PC-3 (cell line): ENCODE measurements around the gene MOB2. TPM values are rescaled to one million over a fixed set of nuclear protein-coding genes. Genes with fewer than 3 reads are reported as not detected.

ENCODE experiments used
- ATAC-seq: fragments of 200-7000 bp; cut with Tn5 transposase; 2 replicates; pipeline ENCODE4 v1.9.1; 2020; ENCODE audit warnings: mild to moderate bottlenecking, moderate library complexity
- BruUV-seq: library from RNA; stranded (reverse); fragments of 400-500 nt; replicated peaks from 2 replicates; lab custom pipeline; 2021; lab: Mats Ljungman, UMichigan
- CTCF ChIA-PET: fragments of 300-600 bp; sonication (Branson Sonifier 250); formaldehyde crosslinking; loops from one replicate; lab custom pipeline; 2022; ENCODE audit warnings: antibody characterized with exemption; lab: Charles Lee
- POLR2A ChIA-PET: fragments of 300-600 bp; sonication (Branson Sonifier 250); formaldehyde crosslinking; loops from one replicate; lab custom pipeline; 2022; ENCODE audit warnings: antibody characterized with exemption; ENCODE audit not compliant: unreplicated experiment; lab: Charles Lee
- DNase-seq: peaks from one replicate; pipeline ENCODE4 v3.0.0-alpha.2; 2015
- H2AFZ ChIP-seq: fragments of 300-600 bp; sonication (generic); 2 replicates; pipeline ENCODE4 v1.6.0; 2016; ENCODE audit warnings: antibody characterized with exemption, low read length
- H3F3A ChIP-seq: fragments of 300-600 bp; sonication (generic); one replicate; pipeline ENCODE4 v1.6.0; 2017; ENCODE audit warnings: antibody characterized with exemption, low read length, control low read depth, mild to moderate bottlenecking; ENCODE audit not compliant: unreplicated experiment
- H3K27ac ChIP-seq: fragments of 300-600 bp; sonication (generic); 2 replicates; pipeline ENCODE4 v1.5.1; 2016; ENCODE audit warnings: mild to moderate bottlenecking, low read length
- H3K27me3 ChIP-seq: fragments of 300-600 bp; sonication (generic); 2 replicates; pipeline ENCODE4 v1.6.1; 2016; ENCODE audit warnings: low read length, mixed read lengths
- H3K36me3 ChIP-seq: fragments of 300-600 bp; sonication (generic); 2 replicates; pipeline ENCODE4 v1.6.1; 2016; ENCODE audit warnings: low read depth, mixed run types, low read length, mixed read lengths
- H3K4me1 ChIP-seq: fragments of 300-600 bp; sonication (generic); 2 replicates; pipeline ENCODE4 v1.5.1; 2016; ENCODE audit warnings: low read length; ENCODE audit not compliant: insufficient read depth
- H3K4me2 ChIP-seq: fragments of 300-600 bp; sonication (generic); 2 replicates; pipeline ENCODE4 v1.6.0; 2016; ENCODE audit warnings: low read length
- H3K4me3 ChIP-seq: fragments of 300-600 bp; sonication (generic); 2 replicates; pipeline ENCODE4 v1.5.1; 2016; ENCODE audit warnings: mild to moderate bottlenecking, low read length, mixed read lengths
- H3K79me2 ChIP-seq: fragments of 300-600 bp; sonication (generic); 2 replicates; pipeline ENCODE4 v1.6.1; 2017; ENCODE audit warnings: low read length, mixed read lengths
- H3K9ac ChIP-seq: fragments of 300-600 bp; sonication (generic); 2 replicates; pipeline ENCODE4 v1.6.0; 2016; ENCODE audit warnings: mild to moderate bottlenecking, low read length
- H3K9me2 ChIP-seq: fragments of 300-600 bp; sonication (generic); replicated peaks from 2 replicates; pipeline ENCODE4 v1.6.1; 2016; ENCODE audit warnings: mixed run types, low read length, mixed read lengths
- H3K9me3 ChIP-seq: fragments of 300-600 bp; sonication (generic); 2 replicates; pipeline ENCODE4 v1.6.1; 2016; ENCODE audit warnings: low read length, mixed read lengths
- H4K20me1 ChIP-seq: fragments of 300-600 bp; sonication (generic); 2 replicates; pipeline ENCODE4 v1.6.1; 2016; ENCODE audit warnings: low read length, mixed read lengths
- EZH2 ChIP-seq: fragments of 300-600 bp; sonication (generic); IDR thresholded peaks from one replicate; pipeline ENCODE4 v1.6.1; 2017; ENCODE audit warnings: antibody characterized with exemption, mild to moderate bottlenecking, low read length; ENCODE audit not compliant: unreplicated experiment
- EZH2phosphoT487 ChIP-seq: fragments of 300-600 bp; sonication (generic); IDR thresholded peaks from 2 replicates; pipeline ENCODE4 v1.6.1; 2018; ENCODE audit warnings: mild to moderate bottlenecking, antibody characterized with exemption, low read length, borderline replicate concordance
- intact Hi-C: fragments of 100-400 bp; cut with micrococcal nuclease; formaldehyde crosslinking; loops from 2 replicates; pipeline ENCODE4 v1.9.0; 2023
- total RNA-seq: library from RNA; depleted of rRNA; stranded (reverse); fragments of >200 nt; gene quantifications from 2 replicates; pipeline ENCODE4 v1.2.3, GENCODE V29; 2014
- TF ChIP-seq, protein P1 (sequence below): fragments of 300-600 bp; sonication (generic); conservative IDR thresholded peaks from 2 replicates; pipeline ENCODE4 v1.5.1; 2017; ENCODE audit warnings: antibody characterized with exemption, low read depth, mild to moderate bottlenecking, low read length

Gene MOB2
- total RNA-seq, 1 experiment from 2014 or later = 31.0 TPM

DNA sequence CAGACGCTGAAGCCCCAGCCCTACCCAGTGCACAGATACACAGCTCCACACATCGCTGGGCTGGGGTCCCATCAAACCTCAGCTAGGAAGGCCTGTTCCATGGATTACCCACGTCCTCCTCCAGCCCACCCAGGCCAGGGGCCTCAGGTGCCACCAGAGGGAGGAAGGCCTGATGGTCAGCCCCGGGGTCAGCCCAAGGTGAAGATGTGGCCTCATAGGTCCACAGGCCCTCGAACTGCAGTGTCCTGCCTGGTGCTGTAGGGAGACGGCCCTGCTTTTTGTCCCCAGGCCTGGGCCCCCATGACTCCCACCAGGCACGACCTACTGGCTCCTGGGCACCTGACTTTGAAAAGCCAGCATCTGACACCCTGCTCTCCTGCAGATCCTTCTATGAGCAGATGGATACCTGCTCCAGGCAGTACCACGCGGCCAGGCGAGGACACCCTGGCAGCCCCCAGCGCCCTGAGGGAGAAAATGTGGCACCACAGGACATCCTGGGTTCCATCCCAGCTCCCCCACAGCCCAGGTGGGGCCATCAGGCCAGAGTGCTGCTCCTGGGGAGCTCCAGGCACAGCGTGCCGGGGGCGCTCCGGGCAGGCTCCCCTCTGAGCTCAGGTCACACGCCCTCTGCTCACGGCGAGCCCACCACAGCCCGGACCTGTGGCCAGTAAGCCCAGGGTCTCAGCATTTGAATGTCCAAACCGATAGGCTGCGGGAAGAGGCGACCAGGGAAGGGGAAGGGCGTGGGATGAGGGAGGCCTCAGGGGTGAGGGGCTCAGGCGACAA, 15.8 kb upstream of the MOB2 start:
- H3F3A ChIP-seq = no peaks in the 10 kb centered on the region
- H3K27ac ChIP-seq = no peak overlapping the region
- peaks cover 35% of the 10 kb centered on the region for H3K79me2 ChIP-seq
- H3K4me1 ChIP-seq = no peaks in the 10 kb centered on the region
- H2AFZ ChIP-seq = no peak overlapping the region
- H3K9me3 ChIP-seq = no peaks in the 10 kb centered on the region
- no peak overlapping the region for H3K9ac ChIP-seq
- BruUV-seq = no TSS peak
- no peaks in the 10 kb centered on the region for H3K27me3 ChIP-seq
- H3K36me3 ChIP-seq = no peaks in the 10 kb centered on the region
- intact Hi-C loops = no loop called here
- no peaks in the 10 kb centered on the region; the same call in 1 of the 2 replicates for H4K20me1 ChIP-seq
- H3K4me2 ChIP-seq = no peak overlapping the region
- TF ChIP-seq, protein P1, sequence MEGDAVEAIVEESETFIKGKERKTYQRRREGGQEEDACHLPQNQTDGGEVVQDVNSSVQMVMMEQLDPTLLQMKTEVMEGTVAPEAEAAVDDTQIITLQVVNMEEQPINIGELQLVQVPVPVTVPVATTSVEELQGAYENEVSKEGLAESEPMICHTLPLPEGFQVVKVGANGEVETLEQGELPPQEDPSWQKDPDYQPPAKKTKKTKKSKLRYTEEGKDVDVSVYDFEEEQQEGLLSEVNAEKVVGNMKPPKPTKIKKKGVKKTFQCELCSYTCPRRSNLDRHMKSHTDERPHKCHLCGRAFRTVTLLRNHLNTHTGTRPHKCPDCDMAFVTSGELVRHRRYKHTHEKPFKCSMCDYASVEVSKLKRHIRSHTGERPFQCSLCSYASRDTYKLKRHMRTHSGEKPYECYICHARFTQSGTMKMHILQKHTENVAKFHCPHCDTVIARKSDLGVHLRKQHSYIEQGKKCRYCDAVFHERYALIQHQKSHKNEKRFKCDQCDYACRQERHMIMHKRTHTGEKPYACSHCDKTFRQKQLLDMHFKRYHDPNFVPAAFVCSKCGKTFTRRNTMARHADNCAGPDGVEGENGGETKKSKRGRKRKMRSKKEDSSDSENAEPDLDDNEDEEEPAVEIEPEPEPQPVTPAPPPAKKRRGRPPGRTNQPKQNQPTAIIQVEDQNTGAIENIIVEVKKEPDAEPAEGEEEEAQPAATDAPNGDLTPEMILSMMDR = no peak
- TF ChIP-seq EZH2phosphoT487 = no peak
- no peak for TF ChIP-seq EZH2
- DNase-seq (no peak), ATAC-seq (no peak)
- H3K4me3 ChIP-seq = no peak overlapping the region
- no peaks in the 10 kb centered on the region for H3K9me2 ChIP-seq
- ChIA-PET CTCF (no interaction called here), POLR2A (no interaction called here)

GRCh38 chr11:1501421-1502167, 15.0 kb upstream of the MOB2 start:
- H3K27me3 ChIP-seq = no peaks in the 10 kb centered on the region
- ChIA-PET POLR2A (no interaction called here), CTCF (no interaction called here)
- H3K36me3 ChIP-seq = no peaks in the 10 kb centered on the region
- H2AFZ ChIP-seq = no peak overlapping the region
- TF ChIP-seq EZH2 (no peak), EZH2phosphoT487 (no peak)
- TF ChIP-seq, protein P1 = no peak
- no TSS peak for BruUV-seq
- H4K20me1 ChIP-seq = no peaks in the 10 kb centered on the region; the same call in 1 of the 2 replicates
- H3K9me3 ChIP-seq = no peaks in the 10 kb centered on the region
- H3K9ac ChIP-seq = no peak overlapping the region
- no peak for DNase-seq
- H3F3A ChIP-seq = no peaks in the 10 kb centered on the region
- intact Hi-C loops = no loop called here
- H3K27ac ChIP-seq = no peak overlapping the region
- no peak overlapping the region for H3K4me3 ChIP-seq
- H3K4me1 ChIP-seq = no peaks in the 10 kb centered on the region
- ATAC-seq = no peak
- H3K9me2 ChIP-seq = no peaks in the 10 kb centered on the region
- H3K79me2 ChIP-seq = peaks cover 37% of the 10 kb centered on the region
- no peak overlapping the region for H3K4me2 ChIP-seq
